Heart left ventricle (tissue), 16 donors: ENCODE data around the gene SLC38A2. TPM values are rescaled to one million over a fixed set of nuclear protein-coding genes. Genes with fewer than 3 reads are reported as not detected.
A peak's percentile ranks its signal among the peaks of the same experiment; 100 is the strongest.
"Not testable (repeated sequence)": the region's sequence is repeated elsewhere in the genome, so short reads cannot be mapped to it uniquely, and the experiment has no call there.

Experiments
- ATAC-seq, 4 donors: fragments of 200-7000 bp; cut with Tn5 transposase; one replicate each; pipeline ENCODE4 v1.9.1; 2020 to 2022; ENCODE audit warnings: moderate library complexity in 4 of 4, mild to moderate bottlenecking in 3 of 4, moderate number of reproducible peaks in 1 of 4
- DNase-seq, 5 donors: peaks; one replicate each; pipeline ENCODE4 v3.0.0-alpha.2; 2020
- H3K27ac ChIP-seq, 12 donors: fragments of 200-600 bp; sonication (generic) in 4 of 12; one replicate each; pipeline versions ENCODE4 v1.5.0 to v1.8.0; 2016 to 2022; ENCODE audit warnings: mild to moderate bottlenecking in 2 of 12
- H3K27me3 ChIP-seq, 9 donors: fragments of 200-600 bp; sonication (generic) in 2 of 9; one replicate each; pipeline versions ENCODE4 v1.5.1 to v1.8.0; 2016 to 2022; ENCODE audit warnings: mild to moderate bottlenecking in 3 of 9
- H3K36me3 ChIP-seq, 9 donors: fragments of 200-600 bp; sonication (generic) in 2 of 9; one replicate each; pipeline versions ENCODE4 v1.5.0 to v1.8.0; 2018 to 2022; ENCODE audit warnings: mild to moderate bottlenecking in 2 of 9
- H3K4me1 ChIP-seq, 12 donors: fragments of 200-600 bp; sonication (generic) in 4 of 12; one replicate each; pipeline versions ENCODE4 v1.5.0 to v1.8.0; 2016 to 2022; ENCODE audit warnings: mild to moderate bottlenecking in 3 of 12
- H3K4me3 ChIP-seq, 12 donors: fragments of 200-600 bp; sonication (generic) in 4 of 12; one replicate each; pipeline versions ENCODE4 v1.5.0 to v1.8.0; 2017 to 2022; ENCODE audit warnings: mild to moderate bottlenecking in 9 of 12, moderate library complexity in 4 of 12
- H3K9me3 ChIP-seq, 12 donors: fragments of 200-600 bp; sonication (generic) in 4 of 12; one replicate each; pipeline versions ENCODE4 v1.5.0 to v1.8.0; 2016 to 2022; ENCODE audit warnings: mild to moderate bottlenecking in 1 of 12
- CTCF ChIP-seq, 12 donors: fragments of 200-600 bp; sonication (generic) in 4 of 12; IDR thresholded peaks; one replicate each; pipeline versions ENCODE4 v1.5.0 to v1.8.0; 2018 to 2022; ENCODE audit warnings: antibody characterized with exemption in 12 of 12, mild to moderate bottlenecking in 5 of 12
- POLR2A ChIP-seq, 2 donors: fragments of 450-650 bp; IDR thresholded peaks; one replicate each; pipeline ENCODE4 v1.6.1; 2017; ENCODE audit warnings: antibody characterized with exemption in 2 of 2, mild to moderate bottlenecking in 2 of 2, moderate library complexity in 2 of 2
- WGBS, 4 donors: extraction: QIAGEN DNeasy Blood & Tissue Kit in 2 of 4; methylation state at CpG; one replicate each; pipeline versions ENCODE4 v1.1.5 to v1.1.7; 2013 to 2018; 5-methylcytosine and 5-hydroxymethylcytosine counted together
- intact Hi-C, 10 donors: fragments of 100-400 bp; cut with DNase I; formaldehyde crosslinking; loops; one replicate each; pipeline versions ENCODE4 v1.11.1 to v1.14.2; 2022
- polyA plus RNA-seq, 2 donors: library from polyadenylated mRNA; stranded (reverse); fragments of 200-250 nt; gene quantifications; one replicate each; pipeline ENCODE4 v1.2.3, GENCODE V29; 2013
- total RNA-seq, 9 donors: library from RNA; depleted of rRNA in 2 of 9; stranded (reverse); fragments of >200 nt in 2 of 9; fragmentation: NEBNext Ultra II Directional in 3 of 9; extraction: Animal tissue kit (Norgen Biotek cat#: 25700) in 3 of 9; gene quantifications; one replicate each; pipeline versions ENCODE4 v1.1.0 to v1.2.4, GENCODE V29; 2016 to 2023
- donor health status: ischemic (EF 13 %, LVEDD 7.1; RV severe dilation, severe dysfunction).
- donor health status: healthy with polysubstance abuse.
- donor health status: DM: no; HTN: yes; CAD: no.
- donor health status: DM: no; HTN: no; CAD: no.
- donor health status: ischemic (EF 25% LVEDD 6.9; RV normal size, moderate dysfunction).
- donor health status: ischemic (EF 25% LVEDD 5.7; RV mildly dilated, moderate dysfunction).
- donor health status: healthy.
- donor health status: DM: yes; HTN: yes; CAD: no.
- donor health status: ischemic (EF 35%, LVEDD 5.7; RV mildly dilated, moderate dysfunction).
- donor health status: nonischemic (EF 11% LVEDD 7.7; RV severe dilation, severe dysfunction).
- donor health status: DM: yes; HTN: yes; CAD: no.
- donor health status: PGD.
- donor health status: ischemic (EF 29% LVEDD 5.4; RV normal size, mild dysfunction).
- donor health status: nonischemic (EF 23%, LVEDD 6.1; RV moderate dilation, normal function).

Gene SLC38A2
- total and polyA plus RNA-seq, 11 donors = 39.7 to 373 (median 161) TPM

- H3K27ac ChIP-seq = no peak overlapping the region
- DNase-seq = no peak
- intact Hi-C loops = loop anchor here in 8 of 10 donors (2.0 to 10.0 kb wide), 11 partner anchors 318 to 682 kb away; no protein-coding TSS in a partner anchor
- H3K4me3 ChIP-seq = no peak overlapping the region
- ATAC-seq = peak in 1 of 4 donors; percentile 15
- no peaks in the 10 kb centered on the region for H3K36me3 ChIP-seq
- H3K9me3 ChIP-seq = no peaks in the 10 kb centered on the region
- TF ChIP-seq POLR2A (IDR thresholded peaks at IDR 0.05) = no peak
- TF ChIP-seq CTCF (IDR thresholded peaks at IDR 0.05) = no peak
- peaks cover 0 to 6% (median 0%) of the 10 kb centered on the region in 12 donors for H3K4me1 ChIP-seq
- no peaks in the 10 kb centered on the region for H3K27me3 ChIP-seq
- WGBS, 4 donors = 85 to 95% (median 89%) methylated on average over 3 of the region's 3 CpGs
These were observed 29.3 kb downstream of the SLC38A2 start for GRCh38 chr12:46343118-46343852.

- 18 to 46% (median 34%) methylated on average over 3 of the region's 3 CpGs for WGBS, 4 donors
- H3K27ac ChIP-seq = no peak overlapping the region
- DNase-seq = peak in 2 of 5 donors; percentile 14 to 31
- ATAC-seq = peak in 3 of 4 donors; percentile 75 to 83 (median 78)
- H3K4me3 ChIP-seq = no peak overlapping the region
- no peaks in the 10 kb centered on the region for H3K9me3 ChIP-seq
- TF ChIP-seq CTCF (IDR thresholded peaks at IDR 0.05) = peak; percentile 50 to 81 (median 70)
- TF ChIP-seq POLR2A (IDR thresholded peaks at IDR 0.05) = no peak
- H3K27me3 ChIP-seq = no peaks in the 10 kb centered on the region
- no peaks in the 10 kb centered on the region for H3K36me3 ChIP-seq
- peaks cover 0 to 6% (median 0%) of the 10 kb centered on the region in 12 donors for H3K4me1 ChIP-seq
- intact Hi-C loops = loop anchor here in 8 of 10 donors (2.0 to 10.0 kb wide), 11 partner anchors 318 to 682 kb away; no protein-coding TSS in a partner anchor
These were observed 30.0 kb downstream of the SLC38A2 start for GRCh38 chr12:46342562-46343033.

- no peak for TF ChIP-seq CTCF (IDR thresholded peaks at IDR 0.05)
- TF ChIP-seq POLR2A (IDR thresholded peaks at IDR 0.05) = no peak
- H3K9me3 ChIP-seq = peaks cover 0 to under 1% (median 0%) of the 10 kb centered on the region in 12 donors
- DNase-seq = no peak
- intact Hi-C loops = loop anchor here in 2 of 10 donors (5.0 to 10.0 kb wide), 2 partner anchors 596 to 683 kb away; no protein-coding TSS in a partner anchor
- H3K27me3 ChIP-seq = no peaks in the 10 kb centered on the region
- no peak overlapping the region for H3K27ac ChIP-seq
- no peaks in the 10 kb centered on the region for H3K36me3 ChIP-seq
- ATAC-seq = no peak
- peaks cover 0 to 6% (median 0%) of the 10 kb centered on the region in 12 donors for H3K4me1 ChIP-seq
- no peak overlapping the region for H3K4me3 ChIP-seq
These were observed 33.5 kb downstream of the SLC38A2 start for GRCh38 chr12:46339051-46339450.

GRCh38 chr12:46332260-46332659 lies 40.3 kb downstream of the SLC38A2 start:
- WGBS, 4 donors = 70 to 85% (median 79%) methylated on average over 3 of the region's 3 CpGs
- no peak for DNase-seq
- no peaks in the 10 kb centered on the region for H3K4me1 ChIP-seq
- no peak overlapping the region for H3K27ac ChIP-seq
- H3K36me3 ChIP-seq = no peaks in the 10 kb centered on the region
- no peaks in the 10 kb centered on the region for H3K27me3 ChIP-seq
- ATAC-seq = no peak
- H3K9me3 ChIP-seq = peaks cover 0 to 22% (median 7%) of the 10 kb centered on the region in 12 donors
- H3K4me3 ChIP-seq = no peak overlapping the region
- intact Hi-C loops = loop anchor here in 2 of 10 donors (10.0 kb wide), 1 partner anchor 603 kb away; no protein-coding TSS in a partner anchor
- TF ChIP-seq CTCF (IDR thresholded peaks at IDR 0.05) = no peak
- TF ChIP-seq POLR2A (IDR thresholded peaks at IDR 0.05) = no peak

GRCh38 chr12:46325075-46325474 lies 47.5 kb downstream of the SLC38A2 start:
- H3K9me3 ChIP-seq = peaks cover 0 to 22% (median 6%) of the 10 kb centered on the region in 12 donors
- ATAC-seq, H3K4me3 ChIP-seq, H3K36me3 ChIP-seq, H3K27ac ChIP-seq, intact Hi-C loops, H3K27me3 ChIP-seq, DNase-seq, H3K4me1 ChIP-seq: not testable (repeated sequence)
- WGBS, 4 donors = 92 to 97% (median 94%) methylated on average over 5 of the region's 5 CpGs
